ENCODE measurements around the gene NACC2.

NACC2 gene

GRCh38 chr9:136100700-136101614, 5.9 kb upstream of the NACC2 start:
- H4K91ac ChIP-seq (ENCODE audit: low read depth, low read length, poor library complexity): no peak overlapping the region
- no peak for DNase-seq (ENCODE audit: low spot score)
- peak overlapping the region; percentile 22 for H2BK5ac ChIP-seq (ENCODE audit: low read length)

GRCh38 chr9:136099542-136099941, 4.5 kb upstream of the NACC2 start:
- H3K27me3 ChIP-seq (ENCODE audit: control insufficient read depth in 3 of 3, insufficient read depth in 3 of 3, low read depth in 1 of 3, low read length in 3 of 3): peaks cover 3 to 34% (median 13%) of the 10 kb centered on the region in 3 experiments
- H3K14ac ChIP-seq (ENCODE audit: low read length): no peak overlapping the region
- H2AK5ac ChIP-seq (ENCODE audit: low read depth, low read length): peak overlapping the region; percentile 86
- no peak overlapping the region for H3K27ac ChIP-seq (replicated peaks; ENCODE audit: low read length)
- H3K4me2 ChIP-seq (ENCODE audit: insufficient read depth, low read length, poor library complexity, severe bottlenecking): no peak overlapping the region
- H2BK15ac ChIP-seq (ENCODE audit: low read length): no peak overlapping the region
- H2BK120ac ChIP-seq (ENCODE audit: low read depth, low read length): no peak overlapping the region
- no peak overlapping the region for H4K8ac ChIP-seq (ENCODE audit: low read depth, low read length)
- no peak for DNase-seq (ENCODE audit: low spot score)
- peaks cover 17 to 27% of the 10 kb centered on the region in 2 donors for H3K4me1 ChIP-seq (ENCODE audit: control insufficient read depth in 2 of 2, insufficient read depth in 1 of 2, low read depth in 1 of 2, low read length in 2 of 2)
- no CpG with 5 or more reads among the region's 25 CpGs for WGBS, 2 donors (ENCODE audit: extremely low coverage in 2 of 2, insufficient read length in 2 of 2, insufficient replicate concordance in 1 of 2)
- peak overlapping the region; percentile 70 for H3K9ac ChIP-seq (ENCODE audit: low read depth, low read length, poor library complexity)
- H2BK12ac ChIP-seq (ENCODE audit: low read length): no peak overlapping the region
- peak overlapping the region; percentile 76 for H3K18ac ChIP-seq (ENCODE audit: low read length)
- no peak overlapping the region for H3K4me3 ChIP-seq (ENCODE audit: low read length in 2 of 2)
- no peaks in the 10 kb centered on the region for H3K36me3 ChIP-seq (replicated peaks in 1 of 2; ENCODE audit: control insufficient read depth in 2 of 2, insufficient read depth in 2 of 2, low read length in 2 of 2)
- H3K4ac ChIP-seq (ENCODE audit: low read length): no peak overlapping the region
- peaks cover 2% of the 10 kb centered on the region for H3K79me1 ChIP-seq (ENCODE audit: low read depth, low read length)
- peak overlapping the region; percentile 22 for H2BK5ac ChIP-seq (ENCODE audit: low read length)
- no peak overlapping the region for H4K91ac ChIP-seq (ENCODE audit: low read depth, low read length, poor library complexity)
- H3K23ac ChIP-seq (ENCODE audit: low read depth, low read length, poor library complexity): no peak overlapping the region
- H3K9me3 ChIP-seq (replicated peaks in 1 of 2; ENCODE audit: control insufficient read depth in 2 of 2, insufficient read depth in 1 of 2, low read depth in 1 of 2, low read length in 2 of 2): no peaks in the 10 kb centered on the region
- no peak overlapping the region for H2AFZ ChIP-seq (ENCODE audit: low read length)

More at GRCh38 chr9:136100700-136101614, 5.9 kb upstream of the NACC2 start:
- H3K79me1 ChIP-seq (ENCODE audit: low read depth, low read length): peaks cover 2% of the 10 kb centered on the region
- H2AFZ ChIP-seq (ENCODE audit: low read length): no peak overlapping the region
- H3K14ac ChIP-seq (ENCODE audit: low read length): peak overlapping the region; percentile 64
- H2BK120ac ChIP-seq (ENCODE audit: low read depth, low read length): peak overlapping the region; percentile 54
- peak overlapping the region; percentile 86 for H2AK5ac ChIP-seq (ENCODE audit: low read depth, low read length)
- H4K8ac ChIP-seq (ENCODE audit: low read depth, low read length): no peak overlapping the region
- H3K27me3 ChIP-seq (ENCODE audit: control insufficient read depth in 3 of 3, insufficient read depth in 3 of 3, low read depth in 1 of 3, low read length in 3 of 3): peaks cover 0 to 42% (median 9%) of the 10 kb centered on the region in 3 experiments
- H3K4me3 ChIP-seq (ENCODE audit: low read length in 2 of 2): no peak overlapping the region
- peak overlapping the region; percentile 87 for H3K18ac ChIP-seq (ENCODE audit: low read length)
- WGBS, 2 donors (ENCODE audit: extremely low coverage in 2 of 2, insufficient read length in 2 of 2, insufficient replicate concordance in 1 of 2): no CpG with 5 or more reads among the region's 30 CpGs
- peaks cover 19 to 41% of the 10 kb centered on the region in 2 donors for H3K4me1 ChIP-seq (ENCODE audit: control insufficient read depth in 2 of 2, insufficient read depth in 1 of 2, low read depth in 1 of 2, low read length in 2 of 2)
- no peak overlapping the region for H3K23ac ChIP-seq (ENCODE audit: low read depth, low read length, poor library complexity)
- no peak overlapping the region for H3K4ac ChIP-seq (ENCODE audit: low read length)
- H2BK15ac ChIP-seq (ENCODE audit: low read length): peak overlapping the region; percentile 100
- no peaks in the 10 kb centered on the region for H3K9me3 ChIP-seq (replicated peaks in 1 of 2; ENCODE audit: control insufficient read depth in 2 of 2, insufficient read depth in 1 of 2, low read depth in 1 of 2, low read length in 2 of 2)
- no peak overlapping the region for H3K27ac ChIP-seq (replicated peaks; ENCODE audit: low read length)
- no peak overlapping the region for H3K9ac ChIP-seq (ENCODE audit: low read depth, low read length, poor library complexity)
- no peaks in the 10 kb centered on the region for H3K36me3 ChIP-seq (replicated peaks in 1 of 2; ENCODE audit: control insufficient read depth in 2 of 2, insufficient read depth in 2 of 2, low read length in 2 of 2)
- H2BK12ac ChIP-seq (ENCODE audit: low read length): peak overlapping the region; percentile 65
- peak overlapping the region; percentile 18 for H3K4me2 ChIP-seq (ENCODE audit: insufficient read depth, low read length, poor library complexity, severe bottlenecking)

- H3K4me3 ChIP-seq (ENCODE audit: low read length in 2 of 2): no peak overlapping the region
- H3K4ac ChIP-seq (ENCODE audit: low read length): no peak overlapping the region
- H3K4me2 ChIP-seq (ENCODE audit: insufficient read depth, low read length, poor library complexity, severe bottlenecking): no peak overlapping the region
- H2BK12ac ChIP-seq (ENCODE audit: low read length): no peak overlapping the region
- peaks cover 18 to 25% of the 10 kb centered on the region in 2 donors for H3K4me1 ChIP-seq (ENCODE audit: control insufficient read depth in 2 of 2, insufficient read depth in 1 of 2, low read depth in 1 of 2, low read length in 2 of 2)
- H3K9me3 ChIP-seq (replicated peaks in 1 of 2; ENCODE audit: control insufficient read depth in 2 of 2, insufficient read depth in 1 of 2, low read depth in 1 of 2, low read length in 2 of 2): no peaks in the 10 kb centered on the region
- no peak for DNase-seq (ENCODE audit: low spot score)
- no peak overlapping the region for H4K91ac ChIP-seq (ENCODE audit: low read depth, low read length, poor library complexity)
- H2BK120ac ChIP-seq (ENCODE audit: low read depth, low read length): no peak overlapping the region
- peak overlapping the region; percentile 36 for H2AK5ac ChIP-seq (ENCODE audit: low read depth, low read length)
- H4K8ac ChIP-seq (ENCODE audit: low read depth, low read length): no peak overlapping the region
- peak overlapping the region; percentile 87 for H2AFZ ChIP-seq (ENCODE audit: low read length)
- no peak overlapping the region for H3K14ac ChIP-seq (ENCODE audit: low read length)
- H3K18ac ChIP-seq (ENCODE audit: low read length): peak overlapping the region; percentile 4
- WGBS, 2 donors (ENCODE audit: extremely low coverage in 2 of 2, insufficient read length in 2 of 2, insufficient replicate concordance in 1 of 2): no CpG with 5 or more reads among the region's 14 CpGs
- no peak overlapping the region for H3K23ac ChIP-seq (ENCODE audit: low read depth, low read length, poor library complexity)
- H3K79me1 ChIP-seq (ENCODE audit: low read depth, low read length): peaks cover 4% of the 10 kb centered on the region
- H2BK15ac ChIP-seq (ENCODE audit: low read length): peak overlapping the region; percentile 11
- peaks cover 3 to 34% (median 20%) of the 10 kb centered on the region in 3 experiments for H3K27me3 ChIP-seq (ENCODE audit: control insufficient read depth in 3 of 3, insufficient read depth in 3 of 3, low read depth in 1 of 3, low read length in 3 of 3)
- H3K9ac ChIP-seq (ENCODE audit: low read depth, low read length, poor library complexity): no peak overlapping the region
- no peak overlapping the region for H3K27ac ChIP-seq (replicated peaks; ENCODE audit: low read length)
- H3K36me3 ChIP-seq (replicated peaks in 1 of 2; ENCODE audit: control insufficient read depth in 2 of 2, insufficient read depth in 2 of 2, low read length in 2 of 2): no peaks in the 10 kb centered on the region
- no peak overlapping the region for H2BK5ac ChIP-seq (ENCODE audit: low read length)
Observed at GRCh38 chr9:136098844-136099243, 3.8 kb upstream of the NACC2 start.

- Histone ChIP-seq H2BK120ac (ENCODE audit: low read depth, low read length) (no peak overlapping the region), H2BK15ac (ENCODE audit: low read length) (peak overlapping the region; percentile 11), H3K4ac (ENCODE audit: low read length) (no peak overlapping the region), H2BK5ac (ENCODE audit: low read length) (no peak overlapping the region), H3K9ac (ENCODE audit: low read depth, low read length, poor library complexity) (no peak overlapping the region), H3K14ac (ENCODE audit: low read length) (no peak overlapping the region), H3K27ac (replicated peaks; ENCODE audit: low read length) (no peak overlapping the region), H2AK5ac (ENCODE audit: low read depth, low read length) (peak overlapping the region; percentile 36), H3K4me2 (ENCODE audit: insufficient read depth, low read length, poor library complexity, severe bottlenecking) (no peak overlapping the region), H3K79me1 (ENCODE audit: low read depth, low read length) (peaks cover 4% of the 10 kb centered on the region), H2AFZ (ENCODE audit: low read length) (no peak overlapping the region), H3K4me1 (ENCODE audit: control insufficient read depth in 2 of 2, insufficient read depth in 1 of 2, low read depth in 1 of 2, low read length in 2 of 2) (peaks cover 22% of the 10 kb centered on the region in 2 donors), H3K4me3 (ENCODE audit: low read length in 2 of 2) (no peak overlapping the region), H3K23ac (ENCODE audit: low read depth, low read length, poor library complexity) (no peak overlapping the region), H3K36me3 (replicated peaks in 1 of 2; ENCODE audit: control insufficient read depth in 2 of 2, insufficient read depth in 2 of 2, low read length in 2 of 2) (no peaks in the 10 kb centered on the region), H4K91ac (ENCODE audit: low read depth, low read length, poor library complexity) (no peak overlapping the region), H3K9me3 (replicated peaks in 1 of 2; ENCODE audit: control insufficient read depth in 2 of 2, insufficient read depth in 1 of 2, low read depth in 1 of 2, low read length in 2 of 2) (no peaks in the 10 kb centered on the region), H4K8ac (ENCODE audit: low read depth, low read length) (no peak overlapping the region), H3K18ac (ENCODE audit: low read length) (no peak overlapping the region), H3K27me3 (ENCODE audit: control insufficient read depth in 3 of 3, insufficient read depth in 3 of 3, low read depth in 1 of 3, low read length in 3 of 3) (peaks cover 3 to 30% (median 22%) of the 10 kb centered on the region in 3 experiments), H2BK12ac (ENCODE audit: low read length) (peak overlapping the region; percentile 16)
- WGBS, 2 donors (ENCODE audit: extremely low coverage in 2 of 2, insufficient read length in 2 of 2, insufficient replicate concordance in 1 of 2): no CpG with 5 or more reads among the region's 11 CpGs
- no peak for DNase-seq (ENCODE audit: low spot score)
Observed at GRCh38 chr9:136098210-136098609, 3.1 kb upstream of the NACC2 start.

Data from neuronal stem cell (in vitro differentiated cells).